CMK (cell line): ENCODE results near the gene ASTE1.
"Not testable (repeated sequence)": the region's sequence is repeated elsewhere in the genome, so short reads cannot be mapped to it uniquely, and the experiment has no call there.

ENCODE experiments used
- DNase-seq: peaks from one replicate; pipeline ENCODE4 v3.0.0-alpha.2; 2010; ENCODE audit warnings: low read depth

ASTE1 gene

DNA sequence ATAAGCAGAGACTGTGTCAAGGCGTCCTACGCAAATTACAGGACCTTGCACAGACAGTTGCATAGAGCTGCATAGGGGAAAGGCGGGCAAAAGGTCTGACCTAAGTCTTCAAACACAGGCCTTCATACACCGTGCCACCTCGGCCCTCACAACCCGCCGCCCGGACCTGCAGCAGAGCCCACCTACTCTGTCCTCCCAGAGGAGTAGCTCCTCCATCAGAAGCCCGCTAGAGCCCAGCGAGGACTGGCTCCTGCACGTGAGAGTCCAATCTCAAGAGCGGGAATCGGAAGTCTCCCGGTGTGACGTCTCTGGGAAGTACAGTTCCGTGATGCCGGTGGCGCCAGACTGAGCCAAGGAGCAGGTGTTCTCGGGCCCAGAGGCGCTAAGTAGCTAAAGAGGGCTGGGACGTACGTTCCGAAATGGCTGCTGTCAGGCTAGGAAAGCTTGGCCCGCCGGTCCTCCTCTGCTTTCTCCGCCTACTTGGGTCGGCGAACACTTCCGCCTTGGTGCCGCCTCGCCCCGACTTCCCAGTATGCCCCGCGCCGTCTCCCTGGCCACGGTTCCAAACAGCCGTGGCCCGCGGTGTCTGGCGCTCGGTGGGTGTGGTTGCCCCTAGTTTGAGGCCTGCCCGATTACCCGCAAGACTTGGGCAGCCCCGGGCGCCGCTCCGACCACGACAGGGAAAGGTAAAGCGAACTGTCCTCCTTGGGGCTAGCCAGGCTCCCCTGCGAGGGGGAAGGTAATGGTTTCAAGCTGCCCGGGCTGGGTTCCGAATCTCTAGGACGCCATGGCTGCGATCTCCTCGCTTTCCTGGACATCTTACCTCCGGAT lies at the start of gene ASTE1, which contains the start of gene NEK11:
ASTE1 (minus strand) TSS at position 505 of the 831 bp plus-strand sequence. CDS start 1,519 bp downstream, outside the sequence.
NEK11 (plus strand) TSS at position 557 of the 831 bp plus-strand sequence. CDS start 2,832 bp downstream, outside the sequence.
- peak; percentile 33 for DNase-seq

- no peak for DNase-seq
Observed at GRCh38 chr3:131075632-131076328, 49.2 kb upstream of the ASTE1 start.

DNA sequence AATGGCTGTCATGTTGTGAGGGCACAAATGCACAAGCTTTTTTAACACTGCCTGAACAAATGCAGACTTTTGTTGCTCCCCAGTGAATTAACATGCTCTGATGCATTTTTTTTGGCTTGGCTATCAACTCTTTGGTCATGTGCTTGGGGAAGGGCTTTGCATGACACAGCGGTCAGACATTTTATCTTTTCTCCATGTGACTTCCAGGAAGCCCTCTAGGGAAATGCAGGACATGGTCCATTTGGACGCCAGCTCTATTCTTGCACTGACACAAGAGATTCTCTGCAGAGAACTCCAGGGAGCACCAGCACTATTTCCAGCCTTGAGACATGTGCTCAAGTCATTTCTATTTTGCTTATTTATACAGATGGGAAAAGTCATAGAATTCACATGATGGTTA lies 46.2 kb upstream of the ASTE1 start:
- DNase-seq = no peak

DNA sequence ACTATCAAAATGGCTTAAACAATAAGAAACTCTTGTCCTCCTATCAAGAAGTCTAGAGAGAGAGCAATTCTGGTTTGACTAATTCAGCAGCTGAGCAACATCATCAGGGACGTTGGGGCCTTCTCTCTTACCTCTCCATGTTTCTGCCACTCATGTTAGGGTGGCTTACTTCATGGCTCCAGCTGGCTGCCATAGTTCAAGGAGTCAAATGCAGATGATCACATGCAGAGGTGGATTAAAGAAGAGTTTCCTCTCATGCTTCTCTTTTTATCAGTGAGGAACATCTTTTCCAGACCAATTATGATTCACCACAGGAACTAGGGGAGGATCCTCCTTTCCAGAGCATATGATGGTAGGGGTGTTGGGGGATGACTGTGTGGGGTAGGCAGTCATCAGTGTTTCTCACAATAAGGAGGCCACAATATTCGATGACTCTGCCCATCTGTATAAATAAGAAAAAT lies 45.5 kb upstream of the ASTE1 start:
- peak; percentile 15 for DNase-seq

DNA sequence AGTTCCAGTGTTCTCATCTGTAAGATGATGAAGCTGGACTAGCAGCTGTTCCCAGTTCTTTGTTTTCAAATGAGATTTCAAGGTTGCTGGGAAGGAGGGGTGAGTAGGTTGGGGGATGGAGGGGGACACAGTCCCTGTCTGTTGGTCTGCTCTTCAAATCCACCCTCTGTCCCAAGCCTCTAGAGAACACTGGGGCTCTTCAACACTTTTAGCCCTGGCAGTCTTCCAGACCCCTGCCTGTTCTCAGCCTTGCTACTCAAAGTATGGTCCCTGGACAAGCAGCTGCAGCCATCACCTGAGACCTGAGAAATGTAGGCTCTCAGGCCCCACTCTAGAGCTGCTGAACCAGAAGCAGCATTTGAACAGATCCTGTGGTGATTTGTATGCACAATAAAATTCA lies 41.4 kb upstream of the ASTE1 start:
- no peak for DNase-seq

DNA sequence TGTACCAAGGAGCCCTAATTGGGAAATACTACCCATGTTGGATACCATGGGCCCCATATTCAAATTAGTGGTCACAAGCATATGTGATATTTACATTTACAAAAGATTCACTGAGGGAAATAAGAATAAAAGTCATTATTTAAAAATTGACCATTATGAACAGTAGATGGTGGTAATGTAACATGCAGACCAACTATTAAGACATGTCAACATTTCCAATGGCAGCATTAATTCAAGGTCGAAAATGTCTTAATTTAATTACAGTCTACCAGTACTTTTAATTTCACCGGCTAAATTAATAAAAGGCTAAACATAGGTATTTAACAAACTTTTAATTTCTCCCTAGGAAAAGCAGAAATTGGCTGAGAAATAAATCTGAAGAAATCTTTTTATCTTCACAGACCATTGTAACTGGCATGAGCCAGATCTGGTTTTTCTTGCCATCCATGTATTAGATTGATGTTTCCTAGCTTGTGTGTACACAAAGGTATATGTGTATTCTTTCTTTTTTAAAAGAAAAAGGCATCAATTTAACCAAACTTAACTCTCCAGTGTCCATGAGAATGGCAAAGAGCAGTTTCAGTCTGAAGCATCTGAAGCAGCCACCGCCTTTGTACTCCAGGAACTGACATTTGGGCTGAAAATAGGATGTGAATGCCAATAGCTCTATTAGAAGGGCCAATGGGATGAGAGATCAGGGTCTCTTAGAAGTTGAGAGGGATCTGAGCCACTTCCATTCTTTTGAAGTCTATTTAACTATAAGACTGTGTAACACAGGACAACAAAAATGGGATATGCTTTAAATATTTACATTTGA lies 26.6 kb upstream of the ASTE1 start:
- no peak for DNase-seq

DNA sequence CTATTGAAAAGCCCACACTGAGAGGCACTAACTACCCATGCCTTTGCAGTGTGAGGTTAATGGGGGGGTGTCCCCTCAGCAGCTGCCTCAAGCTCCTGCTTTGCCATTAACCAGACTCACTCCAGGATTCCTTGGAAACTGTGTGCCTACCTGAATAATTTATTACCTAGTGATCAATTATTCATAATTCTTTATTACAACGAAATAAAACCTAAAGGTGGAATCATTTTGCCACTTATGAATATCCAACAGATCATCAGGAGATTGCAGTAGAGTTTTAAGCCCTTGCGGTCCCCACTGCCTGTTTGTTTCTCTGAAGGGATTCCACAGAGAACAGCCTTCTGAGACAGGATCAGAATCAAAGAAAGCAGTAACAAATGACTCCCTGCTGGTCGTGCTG lies 23.4 kb upstream of the ASTE1 start:
- DNase-seq = no peak

GRCh38 chr3:131048030-131048429 lies 21.4 kb upstream of the ASTE1 start:
- DNase-seq = no peak

DNA sequence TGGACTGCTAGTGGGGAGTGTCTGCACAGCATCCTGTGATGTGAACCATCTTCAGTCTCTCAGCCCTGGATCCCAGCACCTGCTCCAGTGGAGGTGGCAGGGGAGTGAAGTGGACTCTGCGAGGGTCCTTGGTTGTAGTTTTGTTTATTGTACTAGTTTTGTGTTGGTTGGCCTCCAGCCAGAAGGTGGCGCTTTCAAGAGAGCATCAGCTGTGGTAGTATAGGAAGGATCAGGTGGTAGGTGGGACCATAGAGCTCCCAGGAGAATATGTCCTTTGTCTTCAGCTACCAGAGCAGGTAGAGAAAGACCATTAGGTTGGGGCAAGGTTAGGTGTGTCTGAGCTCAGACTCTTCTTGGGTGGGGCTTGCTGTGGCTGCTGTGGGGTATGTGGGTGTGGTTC lies 21.0 kb upstream of the ASTE1 start:
- DNase-seq = no peak

- DNase-seq = not testable (repeated sequence)
Observed at GRCh38 chr3:131042271-131042985, 15.8 kb upstream of the ASTE1 start.

GRCh38 chr3:131038326-131038725 lies 11.7 kb upstream of the ASTE1 start:
- DNase-seq = no peak

GRCh38 chr3:131036986-131037385 lies 10.4 kb upstream of the ASTE1 start:
- DNase-seq = no peak

GRCh38 chr3:131036200-131036816 lies 9.7 kb upstream of the ASTE1 start:
- no peak for DNase-seq

- peak; percentile 22 for DNase-seq
Observed at GRCh38 chr3:131033480-131034080, 7.0 kb upstream of the ASTE1 start.

DNA sequence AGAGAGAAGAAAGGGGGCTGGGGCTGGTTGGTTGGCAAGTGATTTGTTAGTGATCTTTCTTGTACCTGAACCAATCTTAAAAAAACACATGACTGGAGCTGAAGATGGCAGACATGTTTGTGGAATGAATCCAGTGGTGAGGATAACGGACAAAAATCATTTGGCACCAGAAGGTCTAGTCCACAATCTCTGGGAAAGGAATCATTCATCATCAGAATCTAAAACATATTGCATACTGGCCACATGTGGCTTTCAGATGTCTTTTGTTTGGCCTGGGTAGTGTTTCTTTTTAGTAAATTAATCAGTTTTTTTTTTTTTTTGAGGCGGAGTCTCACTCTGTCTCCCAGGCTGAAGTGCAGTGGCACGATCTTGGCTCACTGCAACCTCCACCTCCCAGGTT lies 5.0 kb upstream of the ASTE1 start:
- DNase-seq = no peak

GRCh38 chr3:131028844-131029243 lies 2.2 kb upstream of the ASTE1 start:
- DNase-seq = no peak

DNA sequence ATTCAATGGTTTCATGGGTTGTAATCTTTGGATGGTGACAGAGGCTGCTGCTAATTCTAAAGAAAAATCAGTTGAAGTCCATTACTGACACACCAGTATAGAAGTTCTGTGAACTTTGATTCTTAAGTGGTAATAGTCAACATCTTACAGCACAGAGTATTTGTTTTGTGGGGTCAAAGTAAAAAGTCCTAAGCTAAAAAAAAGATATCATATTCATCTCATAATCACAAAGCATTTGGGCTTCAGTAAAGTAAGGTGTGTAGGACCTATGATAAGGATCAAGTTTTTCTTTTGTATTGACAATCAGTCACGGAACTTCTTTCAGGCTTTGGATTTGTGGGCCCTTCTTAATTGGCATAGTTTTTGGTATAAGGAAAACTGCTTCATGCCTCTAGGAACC lies 1.1 kb downstream of the ASTE1 start:
- DNase-seq = no peak

DNA sequence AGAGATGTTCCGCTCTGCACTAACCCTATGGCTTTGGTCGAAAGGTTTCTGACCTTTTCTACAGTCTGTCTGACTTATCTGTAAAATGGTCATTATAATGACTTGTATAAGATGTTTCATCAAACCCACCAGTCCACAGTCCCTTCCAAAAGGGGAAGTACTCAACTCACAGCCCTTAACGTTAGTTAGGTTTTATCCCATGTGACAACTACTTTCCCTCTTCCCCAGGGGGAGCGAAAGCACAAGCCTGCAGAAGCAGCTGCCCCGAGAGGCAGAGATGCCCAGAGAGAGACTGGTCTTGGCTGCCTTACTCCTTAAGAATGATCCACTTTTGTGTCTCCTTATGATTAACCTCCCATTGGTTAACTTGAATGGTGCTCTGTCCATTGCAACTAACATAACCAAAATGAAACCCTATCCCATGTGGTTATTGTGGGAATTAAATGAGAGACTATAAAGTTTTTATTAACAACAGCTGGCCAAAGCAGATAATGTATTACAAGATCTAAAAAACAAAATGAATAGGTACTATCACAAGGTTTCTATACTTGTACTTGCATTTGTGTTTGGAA lies 6.4 kb downstream of the ASTE1 start:
- DNase-seq = no peak

- no peak for DNase-seq
Observed at GRCh38 chr3:131018970-131019369, 7.7 kb downstream of the ASTE1 start.

DNA sequence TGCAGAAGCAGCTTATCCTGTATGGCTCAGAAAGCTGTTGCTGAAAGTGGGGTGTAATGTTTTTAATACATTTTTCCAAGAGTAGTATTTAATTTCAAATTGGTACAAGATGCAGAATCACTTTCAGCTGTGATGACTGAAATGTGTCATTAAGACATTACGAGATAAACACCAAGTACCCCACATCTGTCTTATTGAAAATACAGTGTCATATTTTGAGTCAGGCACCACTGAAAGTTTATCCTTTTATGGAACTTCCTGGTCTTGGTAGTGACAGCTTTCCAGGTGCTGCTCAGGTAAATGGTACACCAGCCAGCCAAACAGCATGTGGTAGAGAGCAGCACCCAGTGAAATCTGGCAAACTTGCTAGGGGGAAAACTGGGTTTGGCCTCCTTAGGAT lies 16.9 kb downstream of the ASTE1 start:
- DNase-seq = no peak
